Measurements from ENCODE around the gene ZDHHC5. TPM values are rescaled to one million over a fixed set of nuclear protein-coding genes. Genes with fewer than 3 reads are reported as not detected.
"Not testable (repeated sequence)": the region's sequence is repeated elsewhere in the genome, so short reads cannot be mapped to it uniquely, and the experiment has no call there.

ZDHHC5 gene
- total RNA-seq, 2 donors from 2014 or later: 46.0 to 53.3 TPM

- TF ChIP-seq CTCF (IDR thresholded peaks at IDR 0.05): no peak
- no peaks in the 10 kb centered on the region for H3K27me3 ChIP-seq (replicated peaks; ENCODE audit: insufficient read depth)
- no peak overlapping the region for H3K4me3 ChIP-seq
- H3K9me3 ChIP-seq: no peaks in the 10 kb centered on the region
- H3K4me1 ChIP-seq (ENCODE audit: control insufficient read depth in 1 of 2, low read depth in 2 of 2): peaks cover 12 to 41% of the 10 kb centered on the region in 2 donors
- H3K36me3 ChIP-seq: no peaks in the 10 kb centered on the region
- H3K27ac ChIP-seq: no peak overlapping the region
- ATAC-seq (ENCODE audit: insufficient number of reproducible peaks, low FRiP score, low read depth) (no peak), DNase-seq (ENCODE audit: low spot score) (no peak)
Observed at GRCh38 chr11:57651408-57651807, 16.5 kb upstream of the ZDHHC5 start.

- DNase-seq (ENCODE audit: low spot score); H3K9me3 ChIP-seq; H3K27me3 ChIP-seq (replicated peaks; ENCODE audit: insufficient read depth): not testable (repeated sequence)
Observed at GRCh38 chr11:57652230-57652629, 15.7 kb upstream of the ZDHHC5 start.

GRCh38 chr11:57652662-57653061, 15.3 kb upstream of the ZDHHC5 start:
- ATAC-seq (ENCODE audit: insufficient number of reproducible peaks, low FRiP score, low read depth) (no peak), DNase-seq (ENCODE audit: low spot score) (no peak)
- Histone ChIP-seq H3K27me3 (replicated peaks; ENCODE audit: insufficient read depth) (no peaks in the 10 kb centered on the region), H3K36me3 (no peaks in the 10 kb centered on the region), H3K4me3 (peak overlapping the region; percentile 7), H3K4me1 (ENCODE audit: control insufficient read depth in 1 of 2, low read depth in 2 of 2) (peaks cover 16 to 37% of the 10 kb centered on the region in 2 donors), H3K27ac (no peak overlapping the region), H3K9me3 (no peaks in the 10 kb centered on the region)
- no peak for TF ChIP-seq CTCF (IDR thresholded peaks at IDR 0.05)

More at GRCh38 chr11:57652230-57652629, 15.7 kb upstream of the ZDHHC5 start:
- H3K36me3 ChIP-seq; H3K27ac ChIP-seq; ATAC-seq (ENCODE audit: insufficient number of reproducible peaks, low FRiP score, low read depth): not testable (repeated sequence)
- Histone ChIP-seq H3K4me1 (ENCODE audit: control insufficient read depth in 1 of 2, low read depth in 2 of 2) (peaks cover 16 to 39% of the 10 kb centered on the region in 2 donors), H3K4me3 (peak overlapping the region; percentile 7)

GRCh38 chr11:57653163-57653562, 14.8 kb upstream of the ZDHHC5 start:
- Histone ChIP-seq H3K4me3 (no peak overlapping the region), H3K27ac (no peak overlapping the region), H3K9me3 (no peaks in the 10 kb centered on the region), H3K27me3 (replicated peaks; ENCODE audit: insufficient read depth) (no peaks in the 10 kb centered on the region), H3K4me1 (ENCODE audit: control insufficient read depth in 1 of 2, low read depth in 2 of 2) (peaks cover 13 to 36% of the 10 kb centered on the region in 2 donors), H3K36me3 (no peaks in the 10 kb centered on the region)
- TF ChIP-seq CTCF (IDR thresholded peaks at IDR 0.05): no peak
- no peak for ATAC-seq (ENCODE audit: insufficient number of reproducible peaks, low FRiP score, low read depth)
- no peak for DNase-seq (ENCODE audit: low spot score)

GRCh38 chr11:57656885-57657193, 11.1 kb upstream of the ZDHHC5 start:
- DNase-seq (ENCODE audit: low spot score) (no peak), ATAC-seq (ENCODE audit: insufficient number of reproducible peaks, low FRiP score, low read depth) (no peak)
- H3K36me3 ChIP-seq: peaks cover 20% of the 10 kb centered on the region
- no peak for TF ChIP-seq CTCF (IDR thresholded peaks at IDR 0.05)
- H3K9me3 ChIP-seq: no peaks in the 10 kb centered on the region
- no peaks in the 10 kb centered on the region for H3K27me3 ChIP-seq (replicated peaks; ENCODE audit: insufficient read depth)
- peaks cover 4 to 27% of the 10 kb centered on the region in 2 donors for H3K4me1 ChIP-seq (ENCODE audit: control insufficient read depth in 1 of 2, low read depth in 2 of 2)
- H3K4me3 ChIP-seq: peak overlapping the region; percentile 77
- H3K27ac ChIP-seq: peak overlapping the region; percentile 86 to 89
